ENCODE results near the gene TOR1B.
A peak's percentile ranks its signal among the peaks of the same experiment; 100 is the strongest.
"Not testable (repeated sequence)": the region's sequence is repeated elsewhere in the genome, so short reads cannot be mapped to it uniquely, and the experiment has no call there.

Gene TOR1B

GRCh38 chr9:129802833-129803675, at the start of gene TOR1B:
TSS of gene TOR1B (plus strand) at chr9:129803184. CDS start at chr9:129803213, 29 bp downstream.
- peak; percentile 94 for DNase-seq

- no peak for DNase-seq
Measured at GRCh38 chr9:129755151-129755550, 47.8 kb upstream of the TOR1B start.

GRCh38 chr9:129756191-129756590, 46.8 kb upstream of the TOR1B start:
- DNase-seq, result no peak

GRCh38 chr9:129757045-129757444, 45.9 kb upstream of the TOR1B start:
- no peak for DNase-seq

GRCh38 chr9:129759319-129759718, 43.7 kb upstream of the TOR1B start:
- no peak for DNase-seq

GRCh38 chr9:129759804-129760502, 43.0 kb upstream of the TOR1B start:
- no peak for DNase-seq

GRCh38 chr9:129760784-129761183, 42.2 kb upstream of the TOR1B start:
- DNase-seq, result not testable (repeated sequence)

GRCh38 chr9:129761293-129761900, 41.6 kb upstream of the TOR1B start:
- no peak for DNase-seq

GRCh38 chr9:129761901-129762369, 41.0 kb upstream of the TOR1B start:
- DNase-seq, result no peak

GRCh38 chr9:129762370-129762984, 40.5 kb upstream of the TOR1B start:
- DNase-seq, result not testable (repeated sequence)

GRCh38 chr9:129762985-129763926, 39.7 kb upstream of the TOR1B start:
- DNase-seq, result no peak

- DNase-seq, result no peak
Measured at GRCh38 chr9:129765764-129766317, 37.1 kb upstream of the TOR1B start.

GRCh38 chr9:129768486-129768885, 34.5 kb upstream of the TOR1B start:
- DNase-seq, result no peak

- no peak for DNase-seq
Measured at GRCh38 chr9:129769669-129770068, 33.3 kb upstream of the TOR1B start.

GRCh38 chr9:129770741-129771140, 32.2 kb upstream of the TOR1B start:
- DNase-seq, result no peak

- DNase-seq, result no peak
Measured at GRCh38 chr9:129773262-129774048, 29.5 kb upstream of the TOR1B start.

- DNase-seq, result no peak
Measured at GRCh38 chr9:129774791-129775447, 28.1 kb upstream of the TOR1B start.

- DNase-seq, result no peak
Measured at GRCh38 chr9:129775448-129775798, 27.6 kb upstream of the TOR1B start.

GRCh38 chr9:129776096-129776495, 26.9 kb upstream of the TOR1B start:
- not testable (repeated sequence) for DNase-seq

GRCh38 chr9:129776566-129776937, 26.4 kb upstream of the TOR1B start:
- no peak for DNase-seq
